RPMI7951 (cell line): ENCODE results near the gene RFFL. TPM values are rescaled to one million over a fixed set of nuclear protein-coding genes. Genes with fewer than 3 reads are reported as not detected.
"Not testable (repeated sequence)": the region's sequence is repeated elsewhere in the genome, so short reads cannot be mapped to it uniquely, and the experiment has no call there.

Source experiments
- DNase-seq: peaks from one replicate; pipeline ENCODE4 v3.0.0-alpha.2; 2012; ENCODE audit warnings: low read depth
- total RNA-seq: library from RNA; depleted of rRNA; stranded (reverse); fragments of >200 nt; shearing (Covaris generic); gene quantifications from 2 replicates; pipeline ENCODE4 v1.2.3, GENCODE V29; 2014

The RFFL gene
- total RNA-seq, 1 experiment from 2014 or later: 21.5 TPM

DNA sequence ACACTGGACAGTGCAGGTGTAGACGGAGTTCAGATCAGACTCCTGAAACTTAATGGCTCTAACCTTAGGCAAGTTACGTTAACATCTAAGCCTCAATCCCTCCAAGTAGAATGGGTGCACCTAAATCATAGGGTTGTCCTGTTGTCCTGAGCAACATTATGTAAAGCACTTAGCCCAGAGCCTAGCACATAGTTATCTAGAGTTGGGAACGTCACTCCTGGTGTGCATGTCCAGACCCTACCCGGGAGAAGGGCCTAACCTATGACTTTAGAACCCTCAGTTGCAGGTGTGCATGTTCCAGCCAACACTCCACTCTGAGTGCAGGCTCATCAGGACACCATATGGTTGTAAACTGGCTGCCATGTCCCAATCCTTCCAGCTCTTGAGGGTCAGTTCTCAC is 57.2 kb downstream of the RFFL start:
- DNase-seq: no peak

DNA sequence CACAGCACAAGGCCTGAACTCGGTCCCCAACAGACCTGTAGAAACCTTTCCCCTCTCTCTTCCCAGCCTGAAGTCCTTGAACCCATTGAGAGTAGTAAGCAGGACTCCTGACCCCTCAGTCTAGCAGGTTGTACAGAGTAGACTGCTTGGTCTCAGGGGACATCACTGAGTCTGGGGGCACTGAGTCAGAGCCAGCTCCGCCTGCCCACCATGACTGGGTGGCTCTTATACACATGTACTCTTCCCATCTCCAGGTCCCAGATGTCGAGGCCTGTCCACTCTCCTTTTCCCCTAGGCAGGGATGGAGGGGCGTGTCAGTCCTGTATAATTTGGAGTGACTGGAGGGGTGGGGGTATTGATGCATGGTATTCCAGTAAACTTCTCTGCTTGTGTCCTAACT is 59.7 kb downstream of the RFFL start:
- no peak for DNase-seq

DNA sequence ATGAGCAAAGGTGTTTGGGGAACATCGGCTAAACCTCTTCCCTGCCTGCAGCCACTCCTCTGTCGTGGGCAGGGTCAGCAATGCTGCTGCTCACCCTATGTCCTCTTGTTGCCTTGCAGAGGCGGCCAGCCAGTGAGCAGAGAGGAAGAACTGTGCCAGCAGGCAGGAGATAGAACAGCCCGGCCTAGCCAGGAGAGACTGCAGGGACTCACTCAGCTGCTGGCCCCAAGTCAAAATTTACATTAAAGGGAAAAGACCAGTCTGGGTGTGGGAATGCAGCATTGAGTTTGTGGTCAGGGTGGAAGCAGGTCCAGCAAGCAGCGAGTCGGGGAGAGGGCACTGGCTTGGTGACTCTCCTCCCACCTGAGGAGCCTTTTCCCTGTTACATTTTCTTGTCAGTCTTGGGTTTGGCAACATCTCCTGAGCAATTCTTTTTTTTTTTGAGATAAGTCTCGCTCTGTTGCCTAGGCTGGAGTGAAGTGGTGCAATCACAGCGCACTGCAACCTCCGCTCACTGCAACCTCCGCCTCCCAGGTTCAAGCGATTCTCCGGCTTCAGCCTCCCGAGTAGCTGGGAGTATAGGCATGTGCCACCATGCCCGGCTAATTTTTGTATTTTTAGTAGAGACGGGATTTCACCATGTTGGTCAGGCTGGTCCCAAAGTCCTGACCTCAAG is 60.5 kb downstream of the RFFL start:
- no peak for DNase-seq

DNA sequence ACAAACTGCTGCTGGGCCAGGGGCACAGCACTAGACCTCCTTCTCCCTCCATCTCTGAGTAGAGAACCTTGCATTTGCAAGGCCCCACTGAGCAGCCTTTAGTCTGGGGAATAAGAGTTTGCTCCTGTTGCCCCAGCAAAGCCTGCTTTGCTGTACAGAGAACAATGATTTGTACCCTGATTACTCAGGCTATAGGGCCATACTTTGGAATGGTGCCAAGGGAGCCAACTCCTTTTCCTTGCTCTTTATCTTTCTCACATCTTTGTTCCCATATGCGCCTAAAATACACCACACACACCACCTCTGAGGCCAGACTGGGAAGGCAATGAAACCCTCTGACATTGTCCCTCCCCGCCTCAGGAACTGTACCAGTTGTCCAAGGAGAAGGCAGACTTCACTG is 62.0 kb downstream of the RFFL start:
- no peak for DNase-seq

DNA sequence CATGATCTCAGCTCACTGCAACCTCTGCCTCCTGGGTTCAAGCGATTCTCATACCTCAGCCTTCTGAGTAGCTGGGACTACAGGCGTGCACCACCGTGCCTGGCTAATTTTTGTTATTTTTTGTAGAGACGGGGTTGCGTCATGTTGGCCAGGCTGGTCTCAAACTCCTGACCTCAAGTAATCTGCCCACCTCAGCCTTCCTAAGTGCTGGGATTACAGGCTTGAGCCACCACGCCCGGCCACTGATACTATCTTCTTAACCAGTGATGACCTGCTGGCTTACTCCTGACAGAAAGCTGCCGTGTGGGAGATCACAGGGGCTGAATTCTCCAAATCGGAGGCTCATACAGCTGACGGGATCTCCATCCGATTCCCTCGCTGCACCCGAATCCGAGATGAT is 62.5 kb downstream of the RFFL start:
- DNase-seq: not testable (repeated sequence)

DNA sequence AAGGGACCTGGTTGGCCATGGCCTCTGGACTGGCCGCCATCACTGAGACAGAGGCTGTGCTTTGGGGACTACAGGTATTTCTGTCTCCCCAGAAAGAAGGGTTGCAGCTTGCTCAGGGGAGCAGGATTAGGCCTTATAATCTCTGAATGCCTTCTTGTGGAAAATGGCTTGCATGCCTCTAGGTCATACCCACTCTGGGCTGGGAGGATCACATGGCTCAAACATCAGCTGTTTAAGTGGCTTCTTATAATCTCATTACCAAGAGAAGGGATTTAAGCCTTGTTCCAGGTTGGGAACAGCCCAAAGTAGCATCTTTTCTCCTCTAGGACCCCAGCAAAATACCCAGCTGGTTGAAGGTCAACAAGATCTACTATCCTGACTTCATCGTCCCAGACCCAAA is 64.1 kb downstream of the RFFL start:
- no peak for DNase-seq

DNA sequence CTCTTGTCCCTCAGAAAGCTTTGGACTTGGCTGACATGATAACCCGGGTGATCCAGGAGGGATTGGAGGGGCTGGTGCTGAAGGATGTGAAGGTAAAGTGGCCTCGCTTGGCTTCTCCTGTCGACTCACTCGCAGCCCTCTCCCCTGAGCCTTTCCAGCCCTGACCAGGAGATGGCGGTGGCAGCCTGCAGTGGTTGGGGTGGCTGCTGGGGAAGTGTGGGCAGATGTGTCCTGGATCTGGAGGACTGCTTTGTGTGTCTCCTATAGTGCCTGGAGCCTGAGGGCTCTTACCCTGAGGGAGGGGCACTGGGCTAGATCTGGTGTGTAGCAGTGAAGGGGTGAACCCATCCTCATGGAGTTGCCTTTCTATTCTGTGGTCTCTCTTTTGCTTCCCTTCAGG is 65.3 kb downstream of the RFFL start:
- DNase-seq: peak; percentile 44

DNA sequence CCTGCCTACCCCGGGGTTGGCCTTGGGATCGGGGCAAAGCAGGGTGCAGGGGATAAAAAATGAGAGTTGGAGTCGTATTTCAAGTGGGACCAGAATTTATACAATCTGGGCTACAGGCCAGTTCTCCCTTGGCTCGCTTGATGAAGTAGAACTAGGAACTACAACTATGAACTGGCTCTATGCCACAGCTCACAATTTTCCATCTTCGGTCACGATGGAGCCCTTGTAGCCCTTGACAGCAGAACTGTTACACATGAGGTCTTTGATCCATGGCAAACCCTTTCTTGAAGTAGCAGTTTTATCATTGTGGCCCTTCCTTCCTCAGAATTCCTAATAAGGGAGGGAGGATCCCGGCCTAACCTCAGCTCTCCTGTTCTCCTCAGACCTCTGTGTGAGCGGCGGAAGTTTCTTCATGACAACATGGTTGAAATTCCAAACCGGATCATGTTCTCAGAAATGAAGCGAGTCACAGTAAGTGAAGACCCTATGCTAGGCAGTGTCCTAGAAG is 66.1 kb downstream of the RFFL start:
- no peak for DNase-seq

DNA sequence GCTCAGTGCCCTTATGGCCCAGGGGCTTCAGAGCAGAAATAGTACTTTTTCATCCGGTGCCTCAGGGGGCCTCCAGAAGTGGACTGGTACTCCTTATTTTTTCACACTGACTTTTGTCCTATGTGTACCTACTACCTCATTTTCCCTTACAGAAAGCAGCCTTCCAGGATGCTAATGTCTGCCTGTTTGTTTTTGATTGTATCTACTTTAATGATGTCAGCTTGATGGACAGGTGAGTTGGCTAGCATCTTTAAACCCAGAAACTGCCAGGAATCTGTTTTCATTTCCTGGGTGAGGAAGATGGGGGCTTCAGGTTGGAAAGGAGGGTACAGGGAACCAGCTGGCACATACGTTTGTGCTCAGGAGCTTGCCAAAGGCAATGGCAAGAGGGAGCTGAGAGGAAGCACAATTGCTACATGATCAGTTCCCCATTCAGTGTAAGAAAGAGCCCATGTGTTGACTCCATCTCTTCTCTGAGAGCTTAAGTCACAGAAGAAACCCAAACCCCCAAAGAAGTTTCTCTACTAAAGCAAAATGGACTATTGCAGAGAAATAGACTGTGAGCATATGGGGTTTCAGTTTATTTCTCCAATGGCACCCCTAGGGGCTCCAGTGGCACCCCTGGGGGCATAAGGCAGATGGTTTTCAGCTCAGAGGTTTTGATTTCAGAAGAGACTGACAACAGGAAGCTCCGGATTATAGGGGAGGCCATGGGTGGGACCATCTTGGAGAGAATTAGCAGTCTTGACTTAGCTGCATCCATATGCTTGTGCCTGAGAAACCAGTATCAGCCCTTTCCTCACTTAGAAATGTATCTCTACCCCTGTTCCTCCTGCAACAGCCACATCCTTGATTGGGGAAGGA is 66.9 kb downstream of the RFFL start:
- no peak for DNase-seq

DNA sequence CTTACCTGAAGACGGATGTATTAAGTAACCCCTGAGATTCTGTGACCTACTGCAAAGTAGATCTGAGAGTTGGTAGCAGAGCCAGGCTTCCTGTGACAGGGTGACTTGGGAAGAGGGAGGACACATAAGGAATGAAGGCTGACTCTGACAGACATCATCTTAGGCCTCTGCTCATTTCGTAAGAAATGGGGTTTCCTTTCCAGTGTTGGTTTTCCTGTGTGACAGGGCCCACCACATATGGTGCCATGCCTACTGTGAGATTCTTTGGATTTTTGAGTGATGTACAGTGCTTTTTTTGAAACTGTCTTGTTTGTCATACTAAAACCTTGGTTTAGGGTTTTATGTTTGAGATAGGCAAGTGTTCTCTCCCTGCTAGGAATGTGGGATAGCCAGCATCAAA is 70.5 kb downstream of the RFFL start:
- DNase-seq: no peak

DNA sequence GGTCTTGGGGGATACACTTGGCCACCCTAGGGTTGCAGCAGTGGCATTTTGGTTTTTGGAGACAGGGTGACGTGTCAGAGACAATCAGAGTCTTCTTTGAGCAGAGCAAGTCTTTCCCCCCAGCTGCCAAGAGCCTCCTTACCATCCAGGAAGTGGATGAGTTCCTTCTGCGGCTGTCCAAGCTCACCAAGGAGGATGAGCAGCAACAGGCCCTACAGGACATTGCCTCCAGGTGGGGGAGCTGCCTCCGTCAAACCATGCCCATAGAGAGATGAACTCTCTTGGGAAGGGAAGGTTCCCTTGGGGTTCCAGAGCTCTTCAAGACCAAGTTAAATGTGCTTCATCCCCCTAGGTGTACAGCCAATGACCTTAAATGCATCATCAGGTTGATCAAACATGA is 71.9 kb downstream of the RFFL start:
- no peak for DNase-seq

DNA sequence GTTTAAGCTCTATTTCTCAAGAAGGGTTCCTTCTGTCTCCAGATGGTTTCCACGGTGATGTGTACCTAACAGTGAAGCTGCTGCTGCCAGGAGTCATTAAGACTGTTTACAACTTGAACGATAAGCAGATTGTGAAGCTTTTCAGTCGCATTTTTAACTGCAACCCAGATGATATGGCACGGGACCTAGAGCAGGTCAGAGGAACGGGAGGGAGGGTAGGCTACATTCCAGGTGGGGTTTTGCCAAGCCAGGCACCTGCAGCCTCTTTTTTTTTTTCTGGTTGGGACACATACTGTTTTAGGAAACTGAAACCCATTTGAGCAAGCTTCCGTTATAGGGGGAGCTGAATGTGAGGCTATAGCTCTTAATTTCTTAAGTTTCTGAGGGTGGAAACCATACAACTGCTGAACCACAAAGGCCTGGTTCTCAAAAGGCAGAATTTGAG is 72.6 kb downstream of the RFFL start:
- DNase-seq: no peak

DNA sequence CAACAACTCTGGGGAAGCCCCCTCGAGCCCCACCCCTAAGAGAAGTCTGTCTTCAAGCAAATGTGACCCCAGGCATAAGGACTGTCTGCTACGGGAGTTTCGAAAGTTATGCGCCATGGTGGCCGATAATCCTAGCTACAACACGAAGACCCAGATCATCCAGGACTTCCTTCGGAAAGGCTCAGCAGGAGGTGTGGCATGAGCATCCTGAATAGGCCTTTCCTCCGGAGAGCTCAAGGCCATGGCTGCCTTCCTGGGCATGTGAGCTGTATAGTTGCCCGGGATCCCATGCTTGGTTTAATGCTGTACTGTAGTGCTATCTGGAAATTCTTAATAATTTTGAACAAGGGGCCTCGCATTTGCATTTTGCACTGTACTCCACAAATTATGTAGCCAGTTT is 74.0 kb downstream of the RFFL start:
- no peak for DNase-seq

DNA sequence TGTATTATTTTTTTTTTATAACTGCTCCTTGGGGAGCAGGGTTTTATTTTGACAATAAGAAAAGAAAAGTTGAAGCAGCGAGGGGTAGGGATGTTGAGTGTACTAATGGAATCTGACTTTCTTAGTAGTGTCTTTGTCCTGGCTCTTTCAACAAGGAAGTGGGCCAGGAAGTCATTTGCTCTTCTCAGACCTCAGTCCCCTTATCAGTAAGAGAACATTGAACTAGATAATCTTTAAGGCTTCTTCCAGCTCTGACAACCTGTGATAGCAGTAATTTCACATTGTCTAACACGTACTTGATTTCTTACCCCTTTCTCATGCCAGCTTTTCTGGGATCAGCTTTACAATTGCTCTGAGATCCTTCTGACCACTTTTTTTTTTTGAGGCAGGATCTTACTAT is 74.9 kb downstream of the RFFL start:
- no peak for DNase-seq

DNA sequence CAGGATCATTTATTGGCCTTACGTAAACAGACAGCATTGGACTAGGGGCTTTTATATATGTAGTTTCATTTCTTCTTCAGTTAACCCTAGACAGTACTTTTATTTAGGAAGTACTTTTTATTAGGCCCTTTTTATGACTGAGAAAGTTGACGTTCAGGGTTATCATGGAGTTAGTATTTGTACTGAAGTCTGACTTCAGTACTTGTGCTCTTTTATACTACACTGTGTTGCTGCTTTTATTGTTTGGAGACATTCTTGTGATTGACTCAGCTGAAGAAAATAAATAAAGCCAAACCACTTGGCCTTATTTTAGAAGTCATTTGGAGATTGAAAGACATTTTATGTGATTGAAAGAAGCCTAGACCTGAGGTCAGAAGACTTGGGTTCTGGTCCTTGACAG is 76.3 kb downstream of the RFFL start:
- no peak for DNase-seq

DNA sequence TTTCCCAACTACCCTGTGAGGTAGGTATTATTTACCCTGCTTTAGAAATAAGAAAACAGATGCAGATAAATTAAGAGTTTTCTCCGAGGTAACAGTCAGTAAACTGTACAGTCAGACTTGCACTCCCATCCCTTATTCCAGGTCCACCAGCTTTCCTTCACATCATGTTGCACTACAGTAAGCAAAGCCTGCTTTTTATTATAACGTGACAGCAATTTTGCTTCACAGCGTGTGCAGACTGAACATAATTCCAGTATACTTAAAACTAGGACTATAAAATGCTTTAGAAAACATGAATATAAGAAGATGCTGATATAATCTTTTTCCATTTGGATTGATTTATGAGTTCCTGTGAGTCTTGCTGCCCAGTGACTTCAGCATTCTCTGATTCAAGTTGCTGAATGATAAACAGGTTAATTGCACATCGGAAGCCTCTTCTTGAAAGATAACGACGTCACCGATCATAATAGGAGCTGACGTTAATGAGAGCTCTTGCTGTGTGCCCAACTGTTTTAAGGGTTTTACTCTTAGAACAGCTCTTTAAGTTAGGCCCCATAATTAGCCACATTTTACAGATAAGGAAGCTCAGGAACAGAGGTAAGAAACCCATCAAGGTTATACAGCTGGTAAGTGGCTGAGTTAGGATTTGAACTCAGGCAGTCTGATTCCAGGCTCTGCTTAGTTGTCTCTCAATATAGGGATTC is 81.8 kb downstream of the RFFL start:
- no peak for DNase-seq

DNA sequence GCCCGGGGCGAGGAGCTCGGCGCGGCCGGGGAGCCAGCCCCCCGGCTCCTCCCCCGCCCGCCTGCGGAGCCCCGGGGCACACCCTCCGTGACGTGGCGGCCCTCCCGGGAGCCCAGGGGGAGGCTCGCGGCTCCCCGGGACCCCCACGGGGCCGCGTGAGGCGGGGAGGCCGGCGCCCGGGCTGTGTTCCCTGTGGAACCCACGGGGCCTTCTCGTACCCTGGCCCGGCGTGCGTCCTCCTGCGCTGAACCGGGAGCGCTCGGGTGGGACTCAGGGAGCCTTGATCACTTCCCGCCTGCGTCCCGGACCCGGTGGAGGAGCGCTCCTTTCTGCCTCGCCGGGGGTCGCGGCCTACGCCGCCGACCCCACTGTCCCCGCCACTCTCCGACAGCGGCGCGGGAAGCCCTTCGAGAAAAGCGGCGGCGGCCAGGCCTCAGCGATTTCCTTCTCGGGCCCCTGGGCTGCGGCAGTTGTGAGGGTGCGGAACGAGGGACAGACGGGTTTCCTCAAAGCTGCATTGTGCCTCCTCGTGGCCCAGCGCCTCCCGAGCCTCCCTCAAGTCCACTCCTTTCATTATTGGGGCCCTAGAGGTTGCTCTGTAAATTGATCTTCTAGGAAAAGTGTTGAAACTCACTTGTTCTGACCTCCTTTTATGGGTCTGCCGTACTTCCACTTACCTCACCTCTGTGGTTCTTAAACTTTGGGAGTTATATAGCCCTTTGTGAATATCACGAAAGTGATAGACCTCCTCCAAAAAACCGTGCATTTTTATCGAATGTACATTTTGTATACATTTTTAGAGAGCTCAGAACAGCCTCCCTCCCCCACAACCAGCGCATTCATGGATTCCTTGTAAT is 82.6 kb downstream of the RFFL start:
- peak; percentile 68 for DNase-seq

DNA sequence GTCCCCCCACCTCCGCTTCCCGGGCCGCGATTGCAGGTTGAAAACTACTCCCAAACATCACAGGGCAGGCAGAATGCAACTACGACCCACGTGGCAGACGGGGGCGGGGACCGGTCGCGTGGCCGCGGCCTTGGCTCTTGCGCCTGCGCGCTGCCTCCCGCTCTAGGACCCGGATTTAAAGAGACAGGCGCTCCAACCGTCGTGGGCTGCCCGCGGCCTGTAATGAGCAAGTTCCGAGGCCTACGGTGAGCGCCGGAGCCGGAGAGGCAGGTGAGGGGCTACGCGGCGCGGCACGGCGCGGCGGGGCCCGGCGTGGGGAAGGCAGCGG is 83.2 kb downstream of the RFFL start, which contains the start of gene LIG3:
Gene LIG3, plus strand, starts transcription at position 160 of the 328 bp plus-strand sequence. CDS start 2,494 bp downstream, outside the sequence.
- DNase-seq: peak; percentile 88

DNA sequence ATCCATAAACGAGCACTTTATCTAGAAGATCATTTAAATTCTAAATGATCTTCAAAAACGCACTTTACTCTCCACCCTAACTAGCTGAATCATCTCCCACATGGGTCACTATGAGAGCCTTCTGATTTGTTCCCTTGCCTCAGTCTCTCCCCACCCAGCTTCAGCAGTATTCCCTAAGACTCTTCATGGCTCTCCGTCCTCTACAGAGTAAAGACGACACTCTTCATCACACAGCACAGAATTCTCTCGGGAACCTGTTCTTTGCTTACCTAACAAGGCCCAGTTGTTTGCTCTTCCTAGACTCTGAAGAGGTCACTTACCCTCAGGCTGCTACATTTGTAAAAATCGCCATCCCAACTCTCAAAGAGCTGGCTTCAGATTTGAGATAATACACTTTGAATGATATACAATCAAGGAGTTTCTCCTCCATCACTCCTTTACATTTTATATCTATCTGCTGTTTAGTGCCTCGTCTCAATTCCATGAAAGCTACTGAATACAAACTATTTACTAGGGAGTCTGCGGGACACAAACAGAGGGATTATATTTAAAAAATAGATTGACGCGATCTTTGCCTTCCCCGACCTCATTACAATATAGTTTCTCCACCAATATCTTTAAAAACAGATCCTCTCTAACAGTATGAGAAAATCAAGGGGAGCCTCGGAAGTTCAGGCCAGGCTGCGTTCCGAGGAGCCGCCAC is 83.7 kb downstream of the RFFL start:
- no peak for DNase-seq

DNA sequence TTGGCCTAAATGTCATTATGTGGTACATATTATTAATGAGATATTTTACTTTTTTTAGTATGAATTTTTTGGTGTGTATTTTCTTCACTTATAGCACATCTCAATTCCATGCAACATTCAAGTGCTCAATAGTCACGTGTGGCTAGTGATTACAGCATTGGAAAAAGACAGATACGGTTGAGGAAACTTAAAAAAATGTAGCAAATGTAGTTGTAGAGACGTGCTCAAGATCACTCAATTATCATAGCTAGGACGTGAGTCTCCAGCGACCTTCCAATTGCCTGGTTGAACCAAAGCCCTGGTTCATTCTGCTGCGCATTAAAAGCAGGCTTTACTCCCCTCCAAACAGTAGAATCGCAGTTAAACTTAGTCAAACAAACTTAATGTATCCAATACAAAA is 84.4 kb downstream of the RFFL start:
- no peak for DNase-seq
